HG03575 (cell line): ENCODE results near the gene LMNB1.

Experiments used
- ATAC-seq: cut with Tn5 transposase; IDR thresholded peaks from one replicate; pipeline ENCODE4 v1.9.1; 2021; ENCODE audit not compliant: unreplicated experiment, insufficient number of reproducible peaks, low FRiP score; ENCODE audit errors: extremely low read depth

Gene LMNB1

DNA sequence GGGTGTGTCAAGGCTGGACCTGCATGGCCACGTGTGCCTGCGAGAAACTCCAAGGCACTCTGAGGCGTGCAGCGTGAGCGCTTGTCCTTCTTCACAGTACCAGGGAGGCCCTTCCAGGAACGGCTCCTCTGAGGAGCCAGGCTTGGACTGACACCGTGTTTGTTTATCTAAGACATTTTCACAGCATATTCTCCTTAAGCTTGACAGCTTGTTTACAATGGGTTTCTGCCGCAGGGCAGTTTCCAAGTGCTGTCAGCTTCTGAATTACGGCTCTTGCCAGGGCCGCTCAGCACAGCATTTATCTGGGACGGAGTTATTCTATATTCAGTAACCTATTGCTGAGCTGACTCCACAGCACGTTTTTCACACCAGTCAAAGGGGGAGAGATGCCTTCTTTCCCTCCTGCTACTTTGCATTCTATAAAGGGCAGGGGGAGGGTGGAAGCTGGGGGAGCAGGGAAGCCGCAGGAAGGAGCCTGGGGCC lies 98.4 kb downstream of the LMNB1 start:
- ATAC-seq: no peak

DNA sequence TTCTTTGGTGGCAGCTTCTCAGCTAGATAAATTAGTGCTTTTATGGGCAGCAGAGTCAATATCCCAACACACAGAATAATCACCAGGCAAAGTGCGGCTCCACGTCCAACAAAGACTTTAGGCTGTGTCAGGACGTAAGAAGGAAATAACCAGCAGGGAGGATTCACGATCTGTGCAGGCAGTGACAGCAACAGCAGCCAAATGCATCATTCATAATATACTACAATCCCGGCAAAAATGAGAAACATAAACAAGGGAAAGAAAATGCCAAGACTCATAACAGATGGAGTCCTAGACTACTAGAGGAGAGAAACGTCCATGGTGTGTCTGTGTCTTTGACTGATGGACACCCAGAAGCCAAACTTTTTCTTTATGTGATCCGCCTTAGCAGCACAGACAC lies 100.7 kb downstream of the LMNB1 start:
- no peak for ATAC-seq

DNA sequence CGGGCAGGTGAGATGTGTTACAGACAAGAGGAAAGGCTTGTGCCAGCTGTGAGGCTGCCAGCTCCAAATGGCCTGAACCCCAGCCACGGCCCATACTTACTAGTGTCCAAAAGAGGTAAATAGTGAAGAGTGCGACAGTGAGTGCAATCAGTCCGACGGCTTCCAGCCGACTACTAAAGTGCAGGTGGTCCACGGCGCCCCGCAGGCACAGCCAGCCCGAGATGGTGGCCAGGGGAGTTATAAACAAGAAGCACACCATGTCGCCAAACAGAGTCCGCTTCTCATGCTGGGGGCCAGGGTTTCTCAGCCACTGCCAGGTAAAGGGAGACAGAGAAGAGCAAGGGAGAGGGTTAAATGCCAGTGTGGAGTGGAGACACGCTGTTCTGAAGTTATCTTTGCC lies 101.1 kb downstream of the LMNB1 start:
- ATAC-seq: no peak

DNA sequence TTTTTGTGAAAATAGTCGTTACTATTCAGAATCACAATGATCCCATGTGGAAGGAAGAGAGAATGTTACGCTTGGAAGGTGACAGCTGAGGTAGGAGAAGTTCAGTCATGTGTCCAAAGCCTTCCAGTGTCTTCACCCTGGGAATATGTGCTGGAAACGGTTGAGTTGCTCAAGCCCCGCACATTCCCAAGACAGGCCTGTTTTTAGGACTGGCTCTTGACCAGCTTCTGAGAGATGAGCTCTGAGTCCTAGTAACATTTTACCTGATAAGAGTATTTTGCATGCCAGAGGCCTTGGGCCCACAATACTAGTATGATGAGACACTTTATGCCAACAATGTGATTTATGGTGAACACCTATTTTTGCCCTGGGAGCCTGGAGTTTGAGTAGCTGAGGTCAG lies 101.7 kb downstream of the LMNB1 start:
- no peak for ATAC-seq

DNA sequence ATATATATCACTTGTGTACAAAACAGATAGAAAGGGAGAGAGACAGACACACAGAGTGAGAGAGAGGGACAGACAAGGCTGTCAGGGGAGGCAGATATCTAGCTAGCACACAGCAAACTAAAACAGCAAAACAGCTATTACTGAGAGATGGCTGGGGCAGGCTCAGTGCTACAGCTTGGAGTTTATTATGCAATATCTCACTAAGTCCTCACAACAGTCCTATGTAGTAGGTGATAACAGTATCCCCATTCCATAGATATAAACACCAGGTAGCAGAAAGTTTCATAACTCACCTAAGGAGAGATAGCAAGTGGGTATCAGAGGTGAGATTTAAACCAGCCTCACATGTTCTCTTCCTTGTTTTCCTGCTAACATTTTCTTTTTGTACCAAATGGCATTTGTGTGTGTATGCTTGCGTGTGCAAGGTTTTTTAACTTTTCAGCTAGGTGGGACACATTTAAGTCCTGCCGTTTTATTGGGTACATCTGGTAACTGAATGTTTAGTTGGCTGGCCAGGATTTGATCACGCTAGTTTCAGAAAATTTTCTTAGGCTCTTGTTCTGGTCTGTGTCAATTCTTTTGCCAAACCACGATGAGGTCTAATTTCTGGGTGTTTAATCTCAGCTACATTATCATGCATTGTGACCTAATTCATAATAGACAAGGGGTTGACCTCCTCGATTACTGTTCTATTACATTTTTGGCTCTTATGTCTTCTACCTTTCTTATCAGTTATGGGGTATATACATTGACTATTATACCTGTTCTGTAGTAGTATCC lies 105.1 kb downstream of the LMNB1 start:
- no peak for ATAC-seq

DNA sequence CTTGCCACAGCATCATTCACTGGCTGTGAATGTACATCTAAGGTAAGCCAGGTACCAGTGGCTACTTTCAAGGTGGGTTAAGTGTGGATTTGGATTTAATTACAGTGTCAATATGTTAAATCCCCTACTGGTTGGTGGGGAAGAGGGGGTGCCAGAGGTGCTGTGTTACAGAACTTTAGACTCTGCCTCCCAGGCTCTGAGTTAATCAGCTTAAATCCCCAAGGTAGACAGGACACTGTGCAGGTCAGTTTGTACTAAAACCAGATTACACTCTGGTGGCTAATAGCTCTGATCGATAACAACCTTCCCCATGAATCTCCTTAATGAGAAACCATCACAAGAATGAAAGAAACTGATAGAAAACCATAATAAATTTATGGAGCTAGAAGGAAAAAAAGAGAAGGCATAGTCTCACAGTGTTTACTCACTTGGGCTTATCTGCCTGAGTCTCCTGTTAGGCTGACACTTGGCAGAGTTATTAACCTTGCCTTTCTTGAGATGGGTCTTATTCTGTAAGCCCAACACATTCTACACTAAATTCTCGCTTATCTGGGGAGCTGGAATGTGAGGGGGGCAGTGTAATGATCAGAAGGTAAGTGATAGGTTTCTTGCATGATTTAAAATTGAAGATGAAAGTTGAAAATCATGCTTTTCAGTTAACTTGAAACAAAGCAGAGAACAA lies 106.8 kb downstream of the LMNB1 start:
- ATAC-seq: no peak

DNA sequence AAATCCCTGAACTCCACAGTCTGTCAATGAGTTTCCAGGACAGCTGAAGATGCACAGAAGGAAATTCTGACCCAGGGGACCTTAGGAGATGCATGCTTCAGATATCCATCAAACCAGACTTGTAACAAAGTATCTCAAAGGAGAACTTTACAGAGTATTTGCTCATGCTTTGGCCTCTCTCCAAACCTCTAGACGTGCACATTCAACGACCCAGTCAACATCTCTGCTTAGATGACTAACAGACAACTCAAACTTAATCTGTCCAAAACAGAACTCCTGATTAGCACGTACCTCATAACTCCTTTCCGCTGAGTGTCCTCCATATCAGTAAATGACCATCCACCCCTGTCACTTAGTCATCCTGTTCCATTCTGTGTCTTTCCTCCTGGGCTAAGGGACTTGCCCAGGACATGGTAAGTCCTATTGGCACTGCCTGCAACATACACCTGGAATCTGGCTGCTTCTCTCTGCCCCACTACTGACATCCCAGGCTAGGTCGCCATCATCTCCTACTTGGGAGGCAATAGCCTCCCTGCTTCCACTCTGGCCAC lies 107.4 kb downstream of the LMNB1 start:
- no peak for ATAC-seq
